ENCODE data around the gene ACTG2.
"Not testable (repeated sequence)": the region's sequence is repeated elsewhere in the genome, so short reads cannot be mapped to it uniquely, and the experiment has no call there.

The ACTG2 gene

GRCh38 chr2:73893764-73894474 is 1.1 kb downstream of the ACTG2 start:
- no peak for DNase-seq

- no peak for DNase-seq
Observed at GRCh38 chr2:73894475-73894850, 1.7 kb downstream of the ACTG2 start.

- no peak for DNase-seq
Observed at GRCh38 chr2:73894877-73895276, 2.1 kb downstream of the ACTG2 start.

DNA sequence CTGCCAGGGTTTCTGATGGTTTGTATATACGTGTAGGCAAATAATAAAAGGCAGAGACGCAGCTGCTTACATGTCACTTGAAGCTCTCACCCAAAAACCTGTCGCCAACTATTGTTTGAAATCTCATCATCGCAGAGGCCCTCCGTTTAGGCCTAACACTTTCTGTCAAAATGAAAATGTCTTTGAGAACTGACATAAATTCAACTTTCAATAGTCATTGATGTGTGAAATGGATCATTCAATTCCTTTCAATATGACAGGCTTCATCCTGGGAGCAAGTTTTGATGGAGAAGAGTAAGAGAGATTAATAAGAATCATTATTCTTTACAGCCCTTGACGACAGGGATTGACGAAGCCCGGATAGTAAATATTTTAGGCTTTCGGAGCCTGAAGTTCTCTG is 2.7 kb downstream of the ACTG2 start:
- DNase-seq = no peak

DNA sequence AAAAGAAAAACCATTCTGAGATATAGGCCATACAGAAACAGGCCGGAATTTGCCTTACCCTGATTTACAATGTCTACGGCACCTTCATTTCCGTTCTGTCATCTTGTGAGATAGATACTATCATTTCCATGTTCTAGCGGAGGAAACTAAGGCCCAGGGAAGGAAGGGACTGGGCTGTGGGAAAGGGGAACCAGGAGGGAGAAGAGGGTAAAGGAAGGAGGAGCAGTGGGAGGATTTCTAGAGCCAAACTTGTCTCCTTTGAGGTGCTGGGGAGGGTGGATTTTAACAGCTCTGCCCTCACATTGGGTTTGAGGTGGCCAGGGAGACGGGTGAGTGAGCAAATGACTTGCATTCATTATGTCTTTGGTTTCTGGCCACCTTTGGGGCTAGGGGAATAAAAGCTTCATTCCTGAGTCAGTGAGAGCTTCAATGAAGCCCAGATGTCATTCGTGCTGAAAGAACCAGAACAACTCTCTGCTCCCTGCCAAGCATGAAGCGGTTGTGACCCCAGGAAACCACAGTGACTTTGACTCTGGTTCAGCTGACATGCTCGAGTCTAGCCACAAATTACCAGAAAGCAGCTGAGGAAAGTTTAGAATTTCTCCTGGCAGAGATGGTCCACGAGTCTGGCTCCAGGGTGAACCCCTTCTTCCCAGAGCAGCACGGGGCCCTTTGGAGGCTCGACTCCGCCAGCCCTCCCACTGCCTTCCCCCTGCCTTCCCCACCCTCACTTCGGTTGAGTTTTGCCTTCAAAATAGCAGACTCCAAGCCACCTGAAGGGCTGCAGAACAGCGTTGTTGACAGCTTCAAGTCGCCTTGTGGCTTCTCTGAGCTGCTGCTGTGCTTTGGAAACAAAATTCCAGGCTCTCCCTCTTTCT is 3.8 kb downstream of the ACTG2 start:
- no peak for DNase-seq

- DNase-seq = no peak
Observed at GRCh38 chr2:73897240-73897583, 4.4 kb downstream of the ACTG2 start.

GRCh38 chr2:73897934-73898333 is 5.1 kb downstream of the ACTG2 start:
- DNase-seq = no peak

- DNase-seq = peak; percentile 18
Observed at GRCh38 chr2:73899801-73900336, 7.1 kb downstream of the ACTG2 start.

- DNase-seq = no peak
Observed at GRCh38 chr2:73901143-73901542, 8.3 kb downstream of the ACTG2 start.

GRCh38 chr2:73902284-73902683 is 9.5 kb downstream of the ACTG2 start:
- no peak for DNase-seq

- DNase-seq = no peak
Observed at GRCh38 chr2:73903313-73903712, 10.5 kb downstream of the ACTG2 start.

DNA sequence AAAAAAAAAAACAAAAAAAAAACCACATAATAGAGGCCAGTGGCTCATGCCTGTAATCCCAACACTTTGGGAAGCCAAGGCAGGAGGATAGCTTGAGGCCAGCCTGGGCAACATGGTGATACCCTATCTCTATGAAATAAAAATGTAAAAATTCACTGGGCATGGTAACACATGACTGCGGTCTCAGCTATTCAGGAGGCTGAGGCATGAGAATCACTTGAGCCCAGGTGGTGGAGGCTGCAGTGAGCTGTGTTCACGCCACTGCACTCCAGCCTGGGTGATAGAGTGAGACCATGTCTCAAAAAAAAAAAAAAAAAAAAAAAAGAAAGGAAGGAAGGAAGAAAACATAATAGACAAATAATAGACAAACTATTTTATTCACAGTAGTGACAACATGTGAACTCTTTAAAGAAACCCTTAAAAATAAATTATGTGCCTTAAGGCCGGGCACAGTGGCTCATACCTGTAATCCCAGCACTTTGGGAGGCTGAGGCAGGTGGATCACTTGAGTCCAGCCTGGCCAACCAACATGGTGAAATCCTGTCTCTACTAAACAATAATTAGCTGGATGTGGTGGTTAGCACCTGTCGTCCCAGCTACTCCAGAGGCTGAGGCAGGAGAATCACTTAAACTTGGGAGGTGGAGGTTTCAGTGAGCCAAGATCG is 11.3 kb downstream of the ACTG2 start:
- DNase-seq = not testable (repeated sequence)

- no peak for DNase-seq
Observed at GRCh38 chr2:73904952-73905351, 12.1 kb downstream of the ACTG2 start.

DNA sequence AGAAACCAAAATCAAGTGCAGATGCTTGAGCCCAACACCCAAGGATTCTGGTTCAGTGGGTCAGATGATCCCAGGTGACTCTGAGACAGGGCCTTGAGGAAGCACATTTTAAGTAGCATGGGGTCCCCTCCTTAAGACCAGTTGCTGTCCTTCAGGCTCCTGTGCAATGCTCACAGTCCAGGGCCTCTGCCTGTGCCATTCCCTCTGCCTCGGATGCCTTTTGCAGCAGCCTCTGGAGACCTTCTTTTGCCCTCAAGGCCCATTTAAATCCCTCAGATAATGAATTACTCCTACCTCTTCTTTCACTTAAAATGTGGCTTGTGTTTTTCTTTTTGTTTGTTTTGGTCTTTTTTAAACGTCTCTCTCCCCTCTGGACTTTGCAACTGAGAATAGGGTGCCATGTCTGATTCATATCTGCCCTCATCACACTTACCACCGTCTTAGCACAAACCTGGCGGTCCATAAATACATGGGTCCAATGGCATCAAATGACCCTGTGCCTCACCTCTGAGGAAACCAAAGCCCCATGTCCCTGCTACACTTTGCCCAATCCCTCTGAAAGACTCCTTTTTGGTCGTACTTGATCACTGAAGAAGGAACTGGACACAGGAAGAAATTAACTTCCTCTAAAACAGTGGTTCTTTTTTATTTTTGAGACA is 14.2 kb downstream of the ACTG2 start:
- no peak for DNase-seq

DNA sequence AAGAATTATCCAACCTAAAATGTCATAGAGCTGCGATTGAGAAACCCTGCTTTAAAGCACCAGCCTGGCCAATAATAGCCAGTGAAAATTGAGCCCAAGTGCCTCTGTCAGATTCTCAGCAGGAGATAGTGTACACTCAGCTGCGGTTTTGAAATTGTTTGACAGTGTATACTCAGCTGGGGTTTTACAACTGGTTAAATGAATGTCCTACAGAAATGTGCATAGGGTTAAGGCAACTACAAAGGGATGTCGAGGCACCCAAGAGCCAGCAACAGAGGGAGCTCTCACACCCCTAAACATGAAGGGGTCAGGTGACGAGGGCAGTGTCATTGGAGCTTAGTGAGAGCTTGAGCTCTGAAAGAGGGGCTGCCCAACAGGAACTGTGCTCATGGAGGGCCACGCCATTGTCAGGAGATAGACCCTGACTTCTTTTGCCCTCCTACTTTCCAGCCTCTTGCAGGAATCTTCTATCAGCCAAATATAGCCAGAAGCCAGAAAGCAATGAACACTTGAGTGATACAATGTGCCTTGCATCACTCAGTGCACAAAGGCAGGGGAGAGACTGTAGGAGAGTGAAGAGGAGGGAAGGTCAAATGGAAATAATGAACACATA is 15.1 kb downstream of the ACTG2 start:
- no peak for DNase-seq

- DNase-seq = no peak
Observed at GRCh38 chr2:73908689-73909652, 16.2 kb downstream of the ACTG2 start.

DNA sequence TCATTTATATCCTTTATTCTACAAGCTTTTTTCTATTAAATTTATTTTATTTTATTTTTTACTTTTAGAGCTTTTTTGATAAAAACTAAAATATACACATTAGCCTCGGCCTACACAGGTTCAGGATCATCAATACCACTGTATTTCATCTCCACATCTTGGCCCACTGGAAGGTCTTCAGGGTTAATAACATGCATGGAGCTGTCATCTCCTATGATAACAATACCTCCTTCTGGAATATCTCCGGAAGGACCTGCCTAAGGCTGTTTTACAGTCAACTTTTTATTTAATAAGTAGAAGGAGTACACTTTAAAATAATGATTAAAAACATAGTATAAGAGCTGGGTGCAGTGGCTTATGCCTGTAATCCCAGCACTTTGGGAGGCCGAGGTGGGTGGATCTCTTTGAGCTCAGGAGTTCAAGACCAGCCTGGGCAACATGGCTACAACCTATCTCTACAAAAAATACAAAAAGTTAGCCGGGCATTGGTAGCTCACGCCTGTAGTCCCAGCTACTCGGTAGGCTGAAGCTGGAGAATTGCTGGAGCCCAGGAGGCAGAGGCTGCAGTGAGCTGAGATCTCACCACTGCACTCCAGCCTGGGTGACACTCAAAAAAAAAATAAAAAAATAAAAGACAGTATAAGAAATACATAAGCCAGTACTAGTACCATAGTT is 18.2 kb downstream of the ACTG2 start:
- no peak for DNase-seq

- no peak for DNase-seq
Observed at GRCh38 chr2:73911548-73912208, 18.9 kb downstream of the ACTG2 start.

DNA sequence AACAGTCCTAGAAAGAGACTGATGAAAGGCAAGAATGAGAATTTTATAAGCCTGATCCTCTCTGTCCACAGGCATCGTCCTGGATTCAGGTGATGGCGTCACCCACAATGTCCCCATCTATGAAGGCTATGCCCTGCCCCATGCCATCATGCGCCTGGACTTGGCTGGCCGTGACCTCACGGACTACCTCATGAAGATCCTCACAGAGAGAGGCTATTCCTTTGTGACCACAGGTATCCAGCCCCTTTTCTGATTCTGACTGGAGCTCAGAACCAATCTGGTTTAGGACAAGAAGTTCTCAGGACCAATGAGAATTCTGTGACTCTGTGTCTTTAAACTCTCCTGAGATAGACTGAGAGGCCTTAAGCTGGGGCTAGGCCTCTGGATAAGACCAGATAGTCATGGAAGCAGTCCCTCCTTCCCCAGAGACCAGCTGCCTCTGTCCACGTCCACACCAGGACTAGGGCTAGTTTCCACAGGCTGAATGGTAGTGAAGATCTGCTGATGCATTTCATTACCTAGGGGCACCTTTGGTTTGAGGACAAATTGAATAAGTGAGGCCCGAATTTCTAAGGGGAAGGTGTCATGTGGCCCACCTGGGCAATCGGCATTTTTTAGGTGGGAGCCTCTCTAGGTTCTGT is 20.7 kb downstream of the ACTG2 start:
- DNase-seq = no peak

DNA sequence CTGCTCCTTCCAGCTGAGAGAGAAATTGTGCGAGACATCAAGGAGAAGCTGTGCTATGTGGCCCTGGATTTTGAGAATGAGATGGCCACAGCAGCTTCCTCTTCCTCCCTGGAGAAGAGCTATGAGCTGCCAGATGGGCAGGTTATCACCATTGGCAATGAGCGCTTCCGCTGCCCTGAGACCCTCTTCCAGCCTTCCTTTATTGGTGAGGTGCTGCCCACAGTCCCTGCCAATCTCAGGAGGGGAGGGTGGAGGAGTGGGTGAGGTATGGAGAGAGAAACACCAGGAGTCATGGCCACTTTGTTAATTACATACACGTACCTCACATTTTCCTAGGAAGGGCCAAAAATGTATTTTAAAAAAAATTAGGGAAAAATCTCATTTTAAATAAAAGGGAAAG is 21.9 kb downstream of the ACTG2 start:
- DNase-seq = no peak

Data from NCI-H2171 (cell line).